NCI-H1436 treated with DMSO at 0.1 percent for 48 hours (cell line): Measurements from ENCODE around the gene SREBF2.
"Not testable (repeated sequence)": the region's sequence is repeated elsewhere in the genome, so short reads cannot be mapped to it uniquely, and the experiment has no call there.

Experiments used
- DNase-seq: peaks from one replicate; lab custom pipeline; 2025; lab: John Stamatoyannopoulos, UW

SREBF2 gene

DNA sequence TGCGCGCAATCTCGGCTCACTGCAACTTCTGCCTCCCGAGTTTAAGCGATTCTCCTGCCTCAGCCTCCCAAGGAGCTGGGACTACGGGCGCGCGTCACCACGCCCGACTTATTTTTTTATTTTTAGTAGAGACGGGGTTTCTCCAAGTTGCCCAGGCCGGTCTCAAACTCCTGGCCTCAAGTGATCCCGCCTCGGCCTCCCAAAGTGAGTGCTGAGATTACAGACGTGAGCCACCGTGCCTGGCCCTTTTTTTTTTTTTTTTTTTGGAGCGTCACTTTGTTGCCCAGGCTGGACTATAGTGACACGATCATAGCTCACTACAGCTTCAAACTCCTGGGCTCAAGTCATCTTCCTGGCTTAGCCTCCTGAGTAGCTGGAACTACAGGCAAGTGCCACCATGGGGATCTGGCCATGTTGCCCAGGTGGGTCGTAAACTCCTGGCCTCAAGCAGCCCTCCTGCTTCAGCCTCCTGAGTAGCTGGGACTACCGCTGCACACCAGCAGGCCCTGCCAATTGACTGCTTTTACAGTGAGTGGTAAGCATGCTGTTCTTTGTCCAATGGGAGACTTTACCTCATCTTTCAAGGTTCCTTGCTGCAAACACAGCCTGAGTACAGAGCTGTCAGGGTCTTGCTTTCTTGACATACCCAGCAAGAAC is 114.6 kb downstream of the SREBF2 start:
- no peak for DNase-seq

GRCh38 chr22:41948142-41948541 is 115.2 kb downstream of the SREBF2 start:
- DNase-seq, result no peak

DNA sequence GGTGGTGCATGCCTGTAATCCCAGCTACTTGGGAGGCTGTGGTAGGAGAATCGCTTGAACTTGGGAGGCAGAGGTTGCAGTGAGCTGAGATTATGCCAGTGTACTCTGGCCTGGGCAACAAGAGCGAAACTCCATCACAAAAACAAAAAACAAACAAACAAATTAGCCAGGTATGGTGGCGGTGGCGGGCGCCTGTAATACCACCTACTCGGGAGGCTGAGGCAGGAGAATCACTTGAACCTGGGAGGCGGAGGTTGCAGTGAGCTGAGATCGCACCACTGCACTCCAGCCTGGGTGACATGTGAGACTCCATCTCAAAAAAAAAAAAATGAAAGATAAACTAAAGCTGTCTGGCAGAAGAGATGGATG is 116.0 kb downstream of the SREBF2 start:
- DNase-seq, result not testable (repeated sequence)

- peak; percentile 68 for DNase-seq
Observed at GRCh38 chr22:41949297-41949965, 116.5 kb downstream of the SREBF2 start.

DNA sequence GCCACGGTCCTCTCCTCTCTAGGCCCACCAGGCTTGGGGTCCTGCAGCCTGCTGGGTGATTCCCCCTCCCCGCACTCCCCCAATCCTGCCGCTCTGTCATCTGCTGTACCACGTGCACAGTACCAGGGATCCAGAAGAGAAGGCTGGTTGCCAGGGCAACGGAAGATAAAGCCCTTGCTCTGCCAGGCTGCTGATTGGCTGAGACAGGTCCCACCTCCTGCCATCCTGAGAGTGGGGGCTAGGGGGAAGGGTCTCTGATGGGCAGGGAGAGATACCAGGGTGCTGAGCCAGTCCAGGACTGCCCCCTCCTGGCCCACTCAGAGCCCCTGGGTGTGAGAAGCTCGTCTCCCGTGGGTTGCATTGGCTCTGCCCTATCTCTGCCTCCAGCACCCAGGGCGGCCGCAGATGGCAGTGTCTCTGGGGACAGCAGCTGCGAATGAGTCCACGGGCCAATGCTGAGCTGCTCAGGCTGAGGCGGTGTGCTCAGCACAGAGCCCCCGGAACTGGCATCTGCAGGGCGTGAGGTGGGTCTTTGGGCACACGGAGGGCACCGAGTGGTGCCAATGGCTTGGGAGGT is 119.1 kb downstream of the SREBF2 start, which contains the start of gene SMIM45:
SMIM45 (plus strand) TSS at position 253 of the 577 bp plus-strand sequence.
- DNase-seq, result peak; percentile 69

GRCh38 chr22:41952713-41953112 is 119.8 kb downstream of the SREBF2 start:
- DNase-seq, result no peak
